H9 (cell line): ENCODE results near the gene NAA35. TPM values are rescaled to one million over a fixed set of nuclear protein-coding genes. Genes with fewer than 3 reads are reported as not detected.

Source experiments
- DNase-seq: peaks from one replicate; pipeline ENCODE4 v3.0.0-alpha.2; 2017
- H2AFZ ChIP-seq: one replicate; pipeline ENCODE4 v1.6.1; 2013; ENCODE audit warnings: mild to moderate bottlenecking, low read length, control low read depth, moderate library complexity
- H2AK5ac ChIP-seq: 2 replicates; pipeline ENCODE4 v1.6.1; 2013; ENCODE audit warnings: low read length, control low read depth, mixed read lengths; ENCODE audit not compliant: insufficient read length
- H2BK120ac ChIP-seq: one replicate; pipeline ENCODE4 v1.6.1; 2013; ENCODE audit warnings: low read depth, mild to moderate bottlenecking, low read length, control low read depth, inconsistent platforms; ENCODE audit not compliant: poor library complexity, severe bottlenecking
- H2BK12ac ChIP-seq: 2 replicates; pipeline ENCODE4 v1.6.1; 2013; ENCODE audit warnings: low read length, control low read depth, mixed read lengths, low read depth; ENCODE audit not compliant: insufficient read length
- H2BK15ac ChIP-seq: 2 replicates; pipeline ENCODE4 v1.6.1; 2013; ENCODE audit warnings: low read depth, low read length, control low read depth
- H2BK20ac ChIP-seq: one replicate; pipeline ENCODE4 v1.6.1; 2013; ENCODE audit warnings: low read depth, mild to moderate bottlenecking, low read length, control low read depth, inconsistent platforms; ENCODE audit not compliant: poor library complexity, severe bottlenecking
- H2BK5ac ChIP-seq: 2 replicates; pipeline ENCODE4 v1.6.1; 2013; ENCODE audit warnings: low read length, control low read depth, mixed read lengths; ENCODE audit not compliant: insufficient read length
- H3K14ac ChIP-seq: 2 replicates; pipeline ENCODE4 v1.6.1; 2013; ENCODE audit warnings: low read length, control low read depth; ENCODE audit not compliant: insufficient read depth
- H3K18ac ChIP-seq: 2 replicates; pipeline ENCODE4 v1.6.1; 2013; ENCODE audit warnings: low read depth, mild to moderate bottlenecking, mixed read lengths, low read length, control low read depth; ENCODE audit not compliant: insufficient read length
- H3K23ac ChIP-seq: 2 replicates; pipeline ENCODE4 v1.6.1; 2013; ENCODE audit warnings: low read length, control low read depth, mixed read lengths, low read depth; ENCODE audit not compliant: insufficient read length
- H3K23me2 ChIP-seq: 2 replicates; pipeline ENCODE4 v1.6.1; 2013; ENCODE audit warnings: low read depth, mild to moderate bottlenecking, mixed read lengths, low read length, control low read depth; ENCODE audit not compliant: insufficient read length, poor library complexity, severe bottlenecking
- H3K27ac ChIP-seq: 2 replicates; pipeline ENCODE4 v1.5.1; 2013; ENCODE audit warnings: low read length, control low read depth, mixed read lengths, low read depth; ENCODE audit not compliant: insufficient read length
- H3K27me3 ChIP-seq: 2 replicates; pipeline ENCODE4 v1.6.1; 2013; ENCODE audit warnings: low read length, control low read depth, inconsistent platforms; ENCODE audit not compliant: insufficient read depth
- H3K4ac ChIP-seq: 2 replicates; pipeline ENCODE4 v1.6.1; 2013; ENCODE audit warnings: low read depth, mild to moderate bottlenecking, control low read depth, inconsistent platforms, low read length, moderate library complexity
- H3K4me1 ChIP-seq: 2 replicates; pipeline ENCODE4 v1.6.1; 2013; ENCODE audit warnings: low read length, control low read depth, inconsistent platforms; ENCODE audit not compliant: insufficient read depth
- H3K4me2 ChIP-seq: 2 replicates; pipeline ENCODE4 v1.6.1; 2013; ENCODE audit warnings: low read length, control low read depth, mixed read lengths; ENCODE audit not compliant: insufficient read length, insufficient read depth
- H3K56ac ChIP-seq: 2 replicates; pipeline ENCODE4 v1.6.1; 2013; ENCODE audit warnings: low read depth, mild to moderate bottlenecking, mixed read lengths, low read length, control low read depth; ENCODE audit not compliant: insufficient read length
- H3K79me1 ChIP-seq: 2 replicates; pipeline ENCODE4 v1.6.1; 2013; ENCODE audit warnings: low read depth, mild to moderate bottlenecking, moderate library complexity, low read length, control low read depth, inconsistent platforms; ENCODE audit not compliant: insufficient read depth, poor library complexity, severe bottlenecking
- H3K79me2 ChIP-seq: 2 replicates; pipeline ENCODE4 v1.6.1; 2013; ENCODE audit warnings: low read length, control low read depth, inconsistent platforms; ENCODE audit not compliant: insufficient read depth
- H3K9ac ChIP-seq: 2 replicates; pipeline ENCODE4 v1.6.1; 2013; ENCODE audit warnings: low read length, control low read depth, mixed read lengths; ENCODE audit not compliant: insufficient read length; ENCODE audit errors: extremely low read depth
- H3K9me3 ChIP-seq: one replicate; pipeline ENCODE4 v1.6.1; 2013; ENCODE audit warnings: low read depth, low read length, inconsistent platforms; ENCODE audit not compliant: control insufficient read depth
- H3T11ph ChIP-seq: one replicate; pipeline ENCODE4 v1.6.1; 2013; ENCODE audit warnings: mild to moderate bottlenecking, low read length, control low read depth, inconsistent platforms
- H4K20me1 ChIP-seq: one replicate; pipeline ENCODE4 v1.6.1; 2013; ENCODE audit not compliant: control insufficient read depth, insufficient read length, insufficient read depth
- H4K5ac ChIP-seq: 2 replicates; pipeline ENCODE4 v1.6.1; 2013; ENCODE audit warnings: low read depth, mild to moderate bottlenecking, mixed read lengths, low read length, control low read depth; ENCODE audit not compliant: insufficient read length
- H4K8ac ChIP-seq: replicated peaks from 2 replicates; pipeline ENCODE4 v1.6.1; 2013; ENCODE audit warnings: low read length, control low read depth, mixed read lengths, low read depth; ENCODE audit not compliant: insufficient read length
- H4K91ac ChIP-seq: 2 replicates; pipeline ENCODE4 v1.6.1; 2013; ENCODE audit warnings: low read depth, mild to moderate bottlenecking, moderate library complexity, mixed read lengths, low read length, control low read depth; ENCODE audit not compliant: insufficient read length
- H3K27ac Mint-ChIP-seq, 3 experiments: 2 replicates in 2 of 3; 3 replicates in 1 of 3; pipeline ENCODE4 v1.8.0; 2020 to 2021; ENCODE audit warnings: mixed read lengths in 3 of 3, mild to moderate bottlenecking in 1 of 3, moderate library complexity in 1 of 3
- H3K27me3 Mint-ChIP-seq: 2 replicates; pipeline ENCODE4 v1.8.0; 2021; ENCODE audit warnings: low read depth, mild to moderate bottlenecking, moderate library complexity, mixed read lengths
- H3K36me3 Mint-ChIP-seq, 3 experiments: 2 replicates in 2 of 3; 3 replicates in 1 of 3; pipeline ENCODE4 v1.8.0; 2020 to 2021; ENCODE audit warnings: low read depth in 3 of 3, mixed read lengths in 3 of 3; ENCODE audit not compliant: insufficient read depth in 1 of 3
- H3K4me1 Mint-ChIP-seq, 2 experiments: 2 replicates each; pipeline ENCODE4 v1.8.0; 2020; ENCODE audit warnings: mixed read lengths in 2 of 2
- H3K4me3 Mint-ChIP-seq, 2 experiments: 2 replicates in 1 of 2; 3 replicates in 1 of 2; pipeline ENCODE4 v1.8.0; 2020 to 2021; ENCODE audit warnings: mild to moderate bottlenecking in 2 of 2, mixed read lengths in 2 of 2, moderate library complexity in 1 of 2
- H3K9me3 Mint-ChIP-seq, 2 experiments: 2 replicates in 1 of 2; 3 replicates in 1 of 2; pipeline ENCODE4 v1.8.0; 2020; ENCODE audit warnings: mild to moderate bottlenecking in 2 of 2, mixed read lengths in 2 of 2, moderate library complexity in 1 of 2
- CTCF ChIP-seq: fragments of 200-600 bp; sonication (generic); conservative IDR thresholded peaks from 3 replicates; pipeline ENCODE4 v1.8.0; 2021; ENCODE audit warnings: antibody characterized with exemption, mild to moderate bottlenecking
- WGBS: extraction: QIAGEN DNeasy Blood & Tissue Kit; methylation state at CpG from one replicate; pipeline ENCODE4 v1.1.7; 2013; ENCODE audit warnings: missing lambda C conversion rate, low lambda C conversion rate, mixed read lengths; ENCODE audit not compliant: insufficient read length; ENCODE audit errors: extremely low coverage; 5-methylcytosine and 5-hydroxymethylcytosine counted together
- total RNA-seq: library from RNA; stranded (reverse); gene quantifications from 2 replicates; pipeline ENCODE4 v1.2.1, GENCODE V29; 2021

The NAA35 gene
- total RNA-seq, 1 experiment from 2014 or later = 38.6 TPM

- Histone ChIP-seq H2BK15ac (no peak overlapping the region), H2BK5ac (no peak overlapping the region), H3K27ac (no peak overlapping the region), H3K4me1 (no peaks in the 10 kb centered on the region), H3K56ac (no peak overlapping the region), H2AK5ac (no peak overlapping the region), H2BK12ac (no peak overlapping the region), H2AFZ (no peak overlapping the region), H3T11ph (no peak overlapping the region), H3K14ac (no peak overlapping the region), H4K5ac (no peak overlapping the region), H3K23me2 (no peaks in the 10 kb centered on the region), H4K20me1 (no peaks in the 10 kb centered on the region), H3K23ac (no peak overlapping the region), H3K79me1 (no peaks in the 10 kb centered on the region), H3K79me2 (no peaks in the 10 kb centered on the region), H2BK120ac (no peak overlapping the region), H3K27me3 (no peaks in the 10 kb centered on the region), H3K9me3 (no peaks in the 10 kb centered on the region), H3K4ac (no peak overlapping the region), H2BK20ac (no peak overlapping the region), H4K91ac (no peak overlapping the region), H3K18ac (no peak overlapping the region), H4K8ac (no peak overlapping the region), H3K9ac (no peak overlapping the region), H3K4me2 (no peak overlapping the region)
- Mint-ChIP-seq H3K27ac (no peak overlapping the region; a peak in 2 of 7 replicates), H3K27me3 (no peaks in the 10 kb centered on the region), H3K4me3 (no peak overlapping the region), H3K9me3 (no peaks in the 10 kb centered on the region), H3K4me1 (no peaks in the 10 kb centered on the region; a peak in 1 of 4 replicates), H3K36me3 (peaks cover 33 to 82% (median 76%) of the 10 kb centered on the region in 3 experiments; a peak in 6 of 7 replicates)
- TF ChIP-seq CTCF = no peak
- WGBS = no CpG with 5 or more reads among the region's 1 CpG
- DNase-seq = no peak
These were observed 79.8 kb downstream of the NAA35 start for GRCh38 chr9:86020731-86021130.
